Measurements from ENCODE around the gene KAT7. TPM values are rescaled to one million over a fixed set of nuclear protein-coding genes. Genes with fewer than 3 reads are reported as not detected.

The KAT7 gene
- total RNA-seq, 1 experiment from 2014 or later = 90.6 TPM

DNA sequence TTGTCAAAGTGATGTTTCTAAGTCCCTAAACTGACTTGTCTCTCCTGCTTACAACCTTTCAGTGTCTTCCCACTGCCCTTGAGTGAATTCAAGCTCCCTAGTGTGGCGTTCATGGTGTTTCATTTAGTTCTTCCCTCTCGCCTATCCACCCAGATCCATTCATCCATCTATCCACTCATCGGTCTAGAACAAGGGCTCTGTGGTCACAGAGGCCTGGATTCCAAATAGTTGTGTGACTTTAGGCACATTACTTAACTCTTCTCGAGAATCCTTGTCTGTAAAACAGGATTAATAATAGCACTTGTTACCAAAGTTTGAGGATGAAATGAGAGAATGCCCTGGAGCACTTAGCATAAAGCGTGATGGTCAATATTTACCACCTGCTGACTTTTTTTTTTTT is 60.3 kb downstream of the KAT7 start:
- no TSS peak for BruUV-seq (replicated peaks)
- no peak overlapping the region for H3K27ac Mint-ChIP-seq (ENCODE audit: unreplicated experiment)
- intact Hi-C loops (cut with micrococcal nuclease; ENCODE audit: unreplicated experiment) = no loop called here
- H3K9me3 Mint-ChIP-seq (ENCODE audit: low read depth, unreplicated experiment) = no peaks in the 10 kb centered on the region
- peaks cover 23% of the 10 kb centered on the region for H3K36me3 Mint-ChIP-seq (ENCODE audit: insufficient read depth, unreplicated experiment)
- DNase-seq = no peak
- TF ChIP-seq, protein P1, sequence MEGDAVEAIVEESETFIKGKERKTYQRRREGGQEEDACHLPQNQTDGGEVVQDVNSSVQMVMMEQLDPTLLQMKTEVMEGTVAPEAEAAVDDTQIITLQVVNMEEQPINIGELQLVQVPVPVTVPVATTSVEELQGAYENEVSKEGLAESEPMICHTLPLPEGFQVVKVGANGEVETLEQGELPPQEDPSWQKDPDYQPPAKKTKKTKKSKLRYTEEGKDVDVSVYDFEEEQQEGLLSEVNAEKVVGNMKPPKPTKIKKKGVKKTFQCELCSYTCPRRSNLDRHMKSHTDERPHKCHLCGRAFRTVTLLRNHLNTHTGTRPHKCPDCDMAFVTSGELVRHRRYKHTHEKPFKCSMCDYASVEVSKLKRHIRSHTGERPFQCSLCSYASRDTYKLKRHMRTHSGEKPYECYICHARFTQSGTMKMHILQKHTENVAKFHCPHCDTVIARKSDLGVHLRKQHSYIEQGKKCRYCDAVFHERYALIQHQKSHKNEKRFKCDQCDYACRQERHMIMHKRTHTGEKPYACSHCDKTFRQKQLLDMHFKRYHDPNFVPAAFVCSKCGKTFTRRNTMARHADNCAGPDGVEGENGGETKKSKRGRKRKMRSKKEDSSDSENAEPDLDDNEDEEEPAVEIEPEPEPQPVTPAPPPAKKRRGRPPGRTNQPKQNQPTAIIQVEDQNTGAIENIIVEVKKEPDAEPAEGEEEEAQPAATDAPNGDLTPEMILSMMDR (IDR thresholded peaks at IDR 0.05; ENCODE audit: unreplicated experiment) = no peak
- peaks cover 34% of the 10 kb centered on the region for H3K27me3 Mint-ChIP-seq (ENCODE audit: unreplicated experiment)
- CTCF ChIA-PET = no interaction called here
- no peak overlapping the region for H3K4me3 Mint-ChIP-seq (ENCODE audit: low read depth, unreplicated experiment)
- no peaks in the 10 kb centered on the region for H3K4me1 Mint-ChIP-seq (ENCODE audit: low read depth, unreplicated experiment)

DNA sequence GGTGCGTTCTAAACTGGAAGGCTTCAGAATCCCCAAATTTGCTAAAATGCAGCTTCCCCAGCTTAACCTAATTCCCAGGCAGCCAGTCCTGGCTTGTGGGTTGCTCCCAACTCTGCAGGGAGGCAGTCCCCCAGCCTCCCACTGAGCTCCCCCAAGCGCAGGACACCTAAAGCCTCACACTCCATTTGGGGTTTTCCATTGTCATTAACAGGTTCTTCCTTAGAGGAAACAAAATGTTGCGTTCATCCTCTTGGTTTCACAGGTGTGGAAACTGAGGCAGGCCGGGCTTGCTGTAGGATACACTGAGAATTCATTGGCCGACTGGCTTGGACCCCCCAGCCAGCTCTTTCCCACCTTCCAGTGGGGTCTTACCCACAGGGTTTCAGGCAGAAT is 61.7 kb downstream of the KAT7 start:
- peak overlapping the region; percentile 66 for H3K27ac Mint-ChIP-seq (ENCODE audit: unreplicated experiment)
- H3K36me3 Mint-ChIP-seq (ENCODE audit: insufficient read depth, unreplicated experiment) = peaks cover 19% of the 10 kb centered on the region
- intact Hi-C loops (cut with micrococcal nuclease; ENCODE audit: unreplicated experiment) = loop anchor here (5.0 kb wide), 2 partner anchors 143 to 283 kb away; partner anchors contain the start of gene SLC35B1
- no TSS peak for BruUV-seq (replicated peaks)
- no peaks in the 10 kb centered on the region for H3K9me3 Mint-ChIP-seq (ENCODE audit: low read depth, unreplicated experiment)
- CTCF ChIA-PET = interaction anchor here (0.6 to 1.0 kb wide), 2 partner anchors 33 to 146 kb away, joined by 3 to 4 read pairs; no protein-coding TSS in a partner anchor
- DNase-seq = no peak
- peaks cover 48% of the 10 kb centered on the region for H3K27me3 Mint-ChIP-seq (ENCODE audit: unreplicated experiment)
- no peaks in the 10 kb centered on the region for H3K4me1 Mint-ChIP-seq (ENCODE audit: low read depth, unreplicated experiment)
- TF ChIP-seq, protein P1 (IDR thresholded peaks at IDR 0.05; ENCODE audit: unreplicated experiment) = no peak
- peak overlapping the region; percentile 68 for H3K4me3 Mint-ChIP-seq (ENCODE audit: low read depth, unreplicated experiment)

DNA sequence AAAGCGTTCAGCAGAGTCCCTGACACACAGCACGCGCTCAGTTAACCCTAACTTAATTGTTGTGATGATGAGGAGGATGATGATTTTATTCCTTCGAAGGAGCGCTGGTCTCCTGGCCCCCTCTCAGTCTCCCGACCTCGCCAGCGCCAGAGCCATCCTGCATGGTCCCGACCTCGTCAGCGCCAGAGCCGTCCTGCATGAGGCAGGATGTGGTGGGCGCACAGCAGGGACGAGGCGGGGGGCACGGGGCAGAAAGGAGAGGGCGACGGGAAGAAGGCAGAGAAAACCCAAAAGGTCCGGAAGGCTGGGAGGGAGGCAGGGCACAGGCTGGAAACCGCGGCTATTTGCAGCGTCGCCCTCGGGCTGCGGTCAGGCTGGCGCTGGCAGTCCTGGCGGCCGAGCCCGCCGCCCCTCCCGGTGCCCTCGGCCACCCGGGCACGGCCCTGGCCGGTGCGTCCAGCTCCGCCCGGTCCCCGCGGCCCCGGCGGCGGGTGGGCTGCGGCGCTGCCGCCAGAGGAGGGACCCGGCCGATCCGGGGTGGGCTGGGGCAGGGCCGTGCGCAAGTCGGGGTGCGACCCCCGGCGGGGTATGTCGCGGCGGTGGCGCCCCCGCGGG is 62.4 kb downstream of the KAT7 start:
- BruUV-seq (replicated peaks) = no TSS peak
- TF ChIP-seq, protein P1 (IDR thresholded peaks at IDR 0.05; ENCODE audit: unreplicated experiment) = no peak
- intact Hi-C loops (cut with micrococcal nuclease; ENCODE audit: unreplicated experiment) = loop anchor here (5.0 kb wide), 2 partner anchors 144 to 284 kb away; partner anchors contain the start of gene SLC35B1
- no peaks in the 10 kb centered on the region for H3K4me1 Mint-ChIP-seq (ENCODE audit: low read depth, unreplicated experiment)
- H3K4me3 Mint-ChIP-seq (ENCODE audit: low read depth, unreplicated experiment) = peak overlapping the region; percentile 68
- peak; percentile 39 for DNase-seq
- peak overlapping the region; percentile 66 for H3K27ac Mint-ChIP-seq (ENCODE audit: unreplicated experiment)
- H3K9me3 Mint-ChIP-seq (ENCODE audit: low read depth, unreplicated experiment) = no peaks in the 10 kb centered on the region
- CTCF ChIA-PET = interaction anchor here (0.6 to 1.8 kb wide), 2 partner anchors 147 to 290 kb away, joined by 3 to 6 read pairs; no protein-coding TSS in a partner anchor
- peaks cover 55% of the 10 kb centered on the region for H3K27me3 Mint-ChIP-seq (ENCODE audit: unreplicated experiment)
- H3K36me3 Mint-ChIP-seq (ENCODE audit: insufficient read depth, unreplicated experiment) = peaks cover 19% of the 10 kb centered on the region

DNA sequence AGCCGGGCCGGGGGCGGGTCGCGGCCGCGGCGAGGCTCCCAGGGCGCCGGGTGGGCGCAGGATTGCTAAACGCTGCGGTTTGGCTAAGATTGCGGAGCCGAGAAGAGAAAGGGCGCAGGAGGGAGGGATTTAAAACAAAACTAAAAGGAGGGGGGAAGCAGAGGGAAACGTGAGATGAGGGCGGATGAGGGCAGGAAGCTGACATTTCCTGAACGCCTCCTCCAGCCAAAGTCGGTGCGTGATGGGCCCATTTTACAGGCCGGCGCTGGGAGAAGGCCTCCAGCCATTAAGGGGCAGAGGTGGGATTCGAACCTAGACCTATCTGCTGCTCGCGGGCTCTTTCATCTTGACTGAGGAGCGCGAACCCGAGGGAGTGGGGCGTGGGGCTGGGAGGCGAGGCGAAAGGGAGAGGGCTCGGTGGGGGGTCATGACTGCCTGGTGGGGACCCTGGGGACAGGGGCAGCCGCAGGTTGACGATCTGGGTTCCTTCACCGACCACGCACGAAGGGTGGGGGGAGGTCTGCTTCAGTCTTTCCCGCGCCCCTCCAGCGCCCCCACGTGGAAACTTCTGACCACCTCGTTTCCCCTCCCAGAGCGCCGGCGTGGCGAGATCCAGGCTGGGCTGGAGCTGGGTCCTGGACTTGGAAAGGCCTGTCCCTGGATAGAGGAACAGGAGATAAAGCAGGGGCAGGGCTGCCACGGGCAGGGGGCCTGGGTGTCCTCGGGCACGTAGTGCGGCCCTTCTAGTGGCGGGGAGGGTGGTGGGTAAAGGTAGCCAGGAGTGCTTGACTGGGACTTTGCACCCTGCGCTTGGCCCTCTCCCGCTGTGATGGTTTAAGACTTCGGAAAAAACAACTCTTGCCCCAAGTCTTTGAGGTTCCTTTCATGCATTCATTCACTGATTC is 63.2 kb downstream of the KAT7 start:
- TF ChIP-seq, protein P1 (IDR thresholded peaks at IDR 0.05; ENCODE audit: unreplicated experiment) = peak; percentile 94
- H3K9me3 Mint-ChIP-seq (ENCODE audit: low read depth, unreplicated experiment) = no peaks in the 10 kb centered on the region
- no TSS peak for BruUV-seq (replicated peaks)
- H3K4me1 Mint-ChIP-seq (ENCODE audit: low read depth, unreplicated experiment) = no peaks in the 10 kb centered on the region
- H3K27ac Mint-ChIP-seq (ENCODE audit: unreplicated experiment) = no peak overlapping the region
- peak; percentile 91 for DNase-seq
- CTCF ChIA-PET = interaction anchor here (0.5 to 1.8 kb wide), 7 partner anchors 8 to 511 kb away, joined by 3 to 6 read pairs (median 5); partner anchors contain the start of gene SLC35B1
- intact Hi-C loops (cut with micrococcal nuclease; ENCODE audit: unreplicated experiment) = loop anchor here (5.0 kb wide), 2 partner anchors 144 to 284 kb away; partner anchors contain the start of gene SLC35B1
- peaks cover 59% of the 10 kb centered on the region for H3K27me3 Mint-ChIP-seq (ENCODE audit: unreplicated experiment)
- peaks cover 19% of the 10 kb centered on the region for H3K36me3 Mint-ChIP-seq (ENCODE audit: insufficient read depth, unreplicated experiment)
- H3K4me3 Mint-ChIP-seq (ENCODE audit: low read depth, unreplicated experiment) = peak overlapping the region; percentile 68
